GM12873 (cell line): ENCODE measurements around the gene CELSR2.
A peak's percentile ranks its signal among the peaks of the same experiment; 100 is the strongest.

Source experiments
- CTCF ChIP-seq: IDR thresholded peaks from 2 replicates; pipeline ENCODE4 v1.5.1; 2012; ENCODE audit warnings: low read depth, mild to moderate bottlenecking, moderate library complexity, low read length, control low read depth; ENCODE audit not compliant: insufficient read depth; ENCODE audit errors: missing control alignments

The CELSR2 gene, protein sequence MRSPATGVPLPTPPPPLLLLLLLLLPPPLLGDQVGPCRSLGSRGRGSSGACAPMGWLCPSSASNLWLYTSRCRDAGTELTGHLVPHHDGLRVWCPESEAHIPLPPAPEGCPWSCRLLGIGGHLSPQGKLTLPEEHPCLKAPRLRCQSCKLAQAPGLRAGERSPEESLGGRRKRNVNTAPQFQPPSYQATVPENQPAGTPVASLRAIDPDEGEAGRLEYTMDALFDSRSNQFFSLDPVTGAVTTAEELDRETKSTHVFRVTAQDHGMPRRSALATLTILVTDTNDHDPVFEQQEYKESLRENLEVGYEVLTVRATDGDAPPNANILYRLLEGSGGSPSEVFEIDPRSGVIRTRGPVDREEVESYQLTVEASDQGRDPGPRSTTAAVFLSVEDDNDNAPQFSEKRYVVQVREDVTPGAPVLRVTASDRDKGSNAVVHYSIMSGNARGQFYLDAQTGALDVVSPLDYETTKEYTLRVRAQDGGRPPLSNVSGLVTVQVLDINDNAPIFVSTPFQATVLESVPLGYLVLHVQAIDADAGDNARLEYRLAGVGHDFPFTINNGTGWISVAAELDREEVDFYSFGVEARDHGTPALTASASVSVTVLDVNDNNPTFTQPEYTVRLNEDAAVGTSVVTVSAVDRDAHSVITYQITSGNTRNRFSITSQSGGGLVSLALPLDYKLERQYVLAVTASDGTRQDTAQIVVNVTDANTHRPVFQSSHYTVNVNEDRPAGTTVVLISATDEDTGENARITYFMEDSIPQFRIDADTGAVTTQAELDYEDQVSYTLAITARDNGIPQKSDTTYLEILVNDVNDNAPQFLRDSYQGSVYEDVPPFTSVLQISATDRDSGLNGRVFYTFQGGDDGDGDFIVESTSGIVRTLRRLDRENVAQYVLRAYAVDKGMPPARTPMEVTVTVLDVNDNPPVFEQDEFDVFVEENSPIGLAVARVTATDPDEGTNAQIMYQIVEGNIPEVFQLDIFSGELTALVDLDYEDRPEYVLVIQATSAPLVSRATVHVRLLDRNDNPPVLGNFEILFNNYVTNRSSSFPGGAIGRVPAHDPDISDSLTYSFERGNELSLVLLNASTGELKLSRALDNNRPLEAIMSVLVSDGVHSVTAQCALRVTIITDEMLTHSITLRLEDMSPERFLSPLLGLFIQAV (N-terminal part only)

GRCh38 chr1:109248797-109249629 lies at the start of gene CELSR2:
TSS of gene CELSR2 (plus strand) at chr1:109249539. CDS start at chr1:109250080, 541 bp downstream.
- no peak for TF ChIP-seq CTCF

GRCh38 chr1:109199710-109200109 lies 49.6 kb upstream of the CELSR2 start:
- TF ChIP-seq CTCF = no peak

GRCh38 chr1:109201123-109201703 lies 48.1 kb upstream of the CELSR2 start:
- peak; percentile 74 for TF ChIP-seq CTCF

- TF ChIP-seq CTCF = no peak
These were observed 44.9 kb upstream of the CELSR2 start for GRCh38 chr1:109204484-109204883.

- no peak for TF ChIP-seq CTCF
These were observed 43.0 kb upstream of the CELSR2 start for GRCh38 chr1:109206339-109206738.

GRCh38 chr1:109207467-109208103 lies 41.8 kb upstream of the CELSR2 start:
- TF ChIP-seq CTCF = no peak
